Coronary artery (tissue), 2 donors: ENCODE measurements around the gene HEPACAM.

Experiments
- DNase-seq: peaks from one replicate; pipeline ENCODE4 v3.0.0-alpha.2; 2017; ENCODE audit warnings: low spot score
- H3K27ac ChIP-seq, 2 donors: fragments of 200-600 bp; sonication (generic); one replicate each; pipeline ENCODE4 v1.5.1; 2016 to 2019
- H3K4me3 ChIP-seq: fragments of 200-600 bp; sonication (generic); 2 replicates; pipeline ENCODE4 v1.5.1; 2016; ENCODE audit warnings: mild to moderate bottlenecking, moderate library complexity
- TF ChIP-seq, protein P1 (sequence below): fragments of 200-600 bp; sonication (generic); IDR thresholded peaks from one replicate; pipeline ENCODE4 v1.5.1; 2019; ENCODE audit warnings: antibody characterized with exemption

HEPACAM gene

DNA sequence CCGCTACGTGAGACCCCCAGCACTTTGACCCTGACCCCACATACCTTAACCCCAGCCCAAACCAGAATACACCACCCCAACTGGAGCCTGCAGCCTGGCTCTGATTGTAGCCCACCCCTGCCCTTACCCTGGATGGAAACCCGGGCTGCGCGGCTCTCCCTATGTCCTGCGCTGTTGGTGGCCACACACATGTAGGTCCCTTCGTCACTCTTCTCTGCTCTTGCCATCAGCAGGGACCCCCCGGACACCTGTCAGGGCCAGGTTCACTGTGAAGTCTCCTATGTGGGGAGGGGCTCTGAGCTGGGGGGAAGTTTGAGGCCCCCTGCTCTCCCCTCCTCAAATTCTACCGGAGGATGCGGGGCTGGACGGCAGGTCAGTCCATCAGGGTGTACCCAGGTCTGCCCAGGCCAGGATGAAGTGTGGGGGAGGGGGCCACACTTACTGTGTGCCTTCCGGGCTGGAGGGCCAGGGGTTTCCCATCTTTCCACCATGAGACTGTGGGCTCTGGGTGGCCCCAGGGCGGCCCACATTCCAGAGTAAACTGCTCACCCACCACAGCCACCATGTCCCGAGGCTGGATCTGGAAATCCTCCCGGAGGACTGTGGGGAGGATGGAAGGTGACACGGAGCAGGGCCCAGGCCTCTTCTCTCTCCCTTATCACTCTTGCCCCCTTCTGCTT lies 39.6 kb downstream of the HEPACAM start:
- TF ChIP-seq, protein P1, sequence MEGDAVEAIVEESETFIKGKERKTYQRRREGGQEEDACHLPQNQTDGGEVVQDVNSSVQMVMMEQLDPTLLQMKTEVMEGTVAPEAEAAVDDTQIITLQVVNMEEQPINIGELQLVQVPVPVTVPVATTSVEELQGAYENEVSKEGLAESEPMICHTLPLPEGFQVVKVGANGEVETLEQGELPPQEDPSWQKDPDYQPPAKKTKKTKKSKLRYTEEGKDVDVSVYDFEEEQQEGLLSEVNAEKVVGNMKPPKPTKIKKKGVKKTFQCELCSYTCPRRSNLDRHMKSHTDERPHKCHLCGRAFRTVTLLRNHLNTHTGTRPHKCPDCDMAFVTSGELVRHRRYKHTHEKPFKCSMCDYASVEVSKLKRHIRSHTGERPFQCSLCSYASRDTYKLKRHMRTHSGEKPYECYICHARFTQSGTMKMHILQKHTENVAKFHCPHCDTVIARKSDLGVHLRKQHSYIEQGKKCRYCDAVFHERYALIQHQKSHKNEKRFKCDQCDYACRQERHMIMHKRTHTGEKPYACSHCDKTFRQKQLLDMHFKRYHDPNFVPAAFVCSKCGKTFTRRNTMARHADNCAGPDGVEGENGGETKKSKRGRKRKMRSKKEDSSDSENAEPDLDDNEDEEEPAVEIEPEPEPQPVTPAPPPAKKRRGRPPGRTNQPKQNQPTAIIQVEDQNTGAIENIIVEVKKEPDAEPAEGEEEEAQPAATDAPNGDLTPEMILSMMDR, result no peak
- peak overlapping the region in 1 of 2 donors; percentile 84 for H3K27ac ChIP-seq
- no peak for DNase-seq
- H3K4me3 ChIP-seq, result peak overlapping the region; percentile 55

DNA sequence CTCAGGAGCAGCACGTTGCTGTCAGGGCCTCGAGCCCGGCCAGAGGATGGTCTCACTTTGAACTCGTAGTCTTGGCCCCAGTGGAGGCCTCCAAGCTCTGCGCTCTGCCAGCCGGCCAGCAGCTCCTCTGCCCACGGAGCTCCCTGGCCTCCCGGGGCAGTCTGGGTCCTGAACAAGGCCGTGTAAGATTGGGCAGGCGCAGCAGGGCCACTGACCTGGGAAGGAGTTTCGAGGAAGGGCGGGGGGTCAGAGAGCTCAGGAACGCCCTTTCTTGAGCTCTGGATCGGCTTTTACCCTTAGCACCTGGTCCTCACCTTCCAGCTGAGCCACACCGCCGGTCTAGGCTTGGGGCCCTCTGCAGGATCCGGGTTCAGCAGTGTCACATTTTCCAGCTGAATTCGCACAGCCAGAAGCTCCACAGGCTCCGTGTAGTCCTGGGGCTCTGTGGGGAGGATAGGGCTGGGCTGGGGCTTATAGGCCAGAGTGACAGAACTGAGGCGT lies 40.3 kb downstream of the HEPACAM start:
- DNase-seq, result peak; percentile 72
- TF ChIP-seq, protein P1, result no peak
- H3K27ac ChIP-seq, result peak overlapping the region in 1 of 2 donors; percentile 84
- H3K4me3 ChIP-seq, result peak overlapping the region; percentile 55

DNA sequence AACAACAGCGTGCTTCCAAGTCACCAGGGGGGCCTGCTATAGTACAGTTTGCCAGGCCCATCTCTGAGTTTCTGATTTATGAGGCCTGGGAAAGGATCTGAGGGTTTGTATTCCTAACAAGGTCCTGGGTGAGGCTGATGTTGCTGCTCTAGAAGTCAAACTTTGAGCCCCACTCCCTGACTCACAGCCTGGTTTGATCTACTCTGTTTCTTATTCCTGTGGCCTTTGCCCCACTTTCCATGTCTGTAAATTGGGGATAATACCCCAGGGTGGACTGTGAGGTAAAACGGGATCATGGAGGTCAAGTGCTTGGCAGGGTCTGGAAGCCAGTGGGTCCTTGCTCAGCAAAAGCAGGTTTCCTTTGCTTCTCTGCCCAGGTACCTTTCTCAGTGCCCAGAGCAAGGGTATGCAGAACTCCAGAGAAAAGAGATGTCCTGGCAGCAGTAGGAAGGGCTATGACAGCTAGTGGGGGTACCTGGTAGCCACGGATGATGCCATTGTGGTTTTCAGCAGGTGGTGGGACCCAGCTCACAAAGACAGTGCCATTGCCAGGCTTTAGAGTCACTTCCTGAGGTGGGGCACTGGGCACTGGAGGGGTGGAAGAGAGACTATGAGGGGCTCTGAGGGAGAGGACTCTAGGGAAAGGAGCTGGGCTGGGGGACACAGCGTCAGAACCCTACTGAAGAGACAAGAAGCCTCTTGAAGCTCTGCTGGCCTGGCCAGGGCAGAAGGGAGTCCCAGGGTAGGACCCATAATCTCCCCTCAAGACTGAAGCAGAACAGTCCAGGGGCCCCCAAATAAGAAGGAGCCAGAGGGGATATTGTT lies 41.0 kb downstream of the HEPACAM start:
- TF ChIP-seq, protein P1, result no peak
- DNase-seq, result no peak
- H3K27ac ChIP-seq, result peak overlapping the region in 1 of 2 donors; percentile 84
- no peak overlapping the region for H3K4me3 ChIP-seq

DNA sequence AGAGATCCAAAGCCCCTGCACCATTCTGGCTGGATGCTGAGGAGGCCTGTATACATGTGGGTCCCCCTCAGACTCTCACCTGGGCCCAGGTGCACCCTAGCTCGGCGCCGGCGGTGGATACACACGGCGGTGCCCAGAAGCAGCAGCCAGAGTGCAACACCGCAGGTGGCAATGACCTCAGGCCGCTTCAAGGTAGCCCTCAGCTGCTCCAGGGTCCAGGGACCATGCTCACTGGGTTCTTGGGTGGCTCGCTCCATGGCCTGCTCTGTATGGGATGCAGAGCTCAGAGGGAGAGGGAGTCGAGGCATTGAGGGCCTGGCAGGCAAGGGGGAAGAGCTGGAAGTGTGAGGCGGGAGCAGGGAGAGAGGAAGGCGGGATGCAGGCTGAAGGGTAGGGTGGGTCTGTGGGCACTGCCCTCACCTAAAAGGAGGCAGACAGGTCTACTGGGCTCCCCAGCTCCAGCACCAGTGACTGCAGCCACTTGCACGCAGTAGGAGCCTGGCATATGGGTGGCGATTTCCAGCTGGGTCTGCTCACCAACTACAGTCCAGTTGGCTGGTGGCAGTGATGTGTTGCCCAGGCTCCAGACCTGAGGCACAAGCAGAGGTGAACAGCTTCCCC lies 42.0 kb downstream of the HEPACAM start:
- Histone ChIP-seq H3K27ac (peak overlapping the region in 1 of 2 donors; percentile 64), H3K4me3 (no peak overlapping the region)
- TF ChIP-seq, protein P1, result no peak
- DNase-seq, result peak; percentile 66

DNA sequence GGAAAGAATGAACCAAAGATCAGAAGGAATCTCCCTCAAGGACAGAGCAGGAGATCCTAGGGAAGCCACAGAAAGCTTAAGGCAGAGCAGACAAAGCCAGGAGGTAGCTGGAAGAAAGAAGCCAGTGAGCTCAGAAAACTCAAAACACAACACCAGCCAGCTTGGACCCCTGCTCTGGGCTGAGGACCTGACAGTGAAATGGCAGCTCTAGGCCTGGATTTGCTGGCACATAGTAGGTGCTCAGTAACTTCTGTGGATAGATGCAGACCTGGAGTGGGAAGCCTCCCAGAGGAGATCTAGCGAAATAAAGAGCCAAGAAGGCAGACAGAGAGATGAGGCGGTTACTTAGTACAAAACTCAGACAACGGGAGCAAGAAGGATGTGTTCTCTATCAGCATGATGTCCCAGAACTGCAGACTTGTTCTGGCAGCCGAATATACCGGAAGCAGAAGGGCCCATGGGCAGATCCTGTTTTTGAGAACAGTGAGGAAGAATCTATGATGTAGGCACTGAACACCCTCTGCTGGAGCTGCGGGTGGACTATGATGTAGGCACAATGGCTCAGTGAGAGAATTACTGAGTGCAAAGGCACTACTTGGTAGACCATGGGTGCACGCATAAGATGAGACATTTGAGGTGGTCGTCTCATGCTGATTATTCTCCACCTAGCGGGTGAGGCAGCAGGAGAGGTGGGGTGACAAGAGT lies 42.9 kb downstream of the HEPACAM start:
- no peak overlapping the region for H3K4me3 ChIP-seq
- TF ChIP-seq, protein P1, result no peak
- H3K27ac ChIP-seq, result peak overlapping the region in 1 of 2 donors; percentile 64
- DNase-seq, result peak; percentile 70

DNA sequence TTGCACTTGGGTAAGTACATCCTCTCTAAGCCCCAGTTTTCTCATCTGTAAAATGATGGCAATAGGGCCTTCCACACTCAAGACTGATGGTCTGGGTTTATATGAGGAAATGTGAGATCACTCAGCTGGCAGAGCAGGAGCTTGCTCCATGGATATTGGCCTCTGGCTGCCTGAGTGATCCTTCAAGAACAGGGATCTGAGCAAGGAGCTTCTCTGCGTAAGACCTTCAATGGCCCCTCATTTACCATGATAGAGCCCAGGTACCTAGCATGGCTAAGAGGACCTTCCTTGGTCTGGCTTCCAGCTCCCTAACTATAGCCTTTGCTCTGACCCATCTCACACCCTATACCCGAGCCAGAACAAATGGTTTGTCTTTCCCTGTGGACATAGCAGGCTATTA lies 43.7 kb downstream of the HEPACAM start:
- no peak for DNase-seq
- Histone ChIP-seq H3K27ac (peak overlapping the region in 1 of 2 donors; percentile 64), H3K4me3 (no peak overlapping the region)
- TF ChIP-seq, protein P1, result no peak
